MG63 (cell line): ENCODE measurements around the gene PARP1. TPM values are rescaled to one million over a fixed set of nuclear protein-coding genes. Genes with fewer than 3 reads are reported as not detected.

ENCODE experiments used
- DNase-seq: peaks from one replicate; pipeline ENCODE4 v3.0.0-alpha.2; 2020
- H3K27me3 ChIP-seq: fragments of 250-450 bp; sonication (Bioruptor Pico); 2 replicates; pipeline ENCODE4 v1.5.1; 2020; ENCODE audit warnings: mild to moderate bottlenecking, moderate library complexity
- H3K36me3 ChIP-seq: fragments of 250-450 bp; sonication (Bioruptor Pico); 2 replicates; pipeline ENCODE4 v1.5.1; 2020; ENCODE audit warnings: mild to moderate bottlenecking, moderate library complexity
- H3K4me3 ChIP-seq: fragments of 250-450 bp; sonication (Bioruptor Pico); 2 replicates; pipeline ENCODE4 v1.5.1; 2020; ENCODE audit warnings: mild to moderate bottlenecking, moderate library complexity
- H3K9me3 ChIP-seq: fragments of 250-450 bp; sonication (Bioruptor Pico); 2 replicates; pipeline ENCODE4 v1.5.1; 2020; ENCODE audit warnings: mild to moderate bottlenecking, moderate library complexity
- total RNA-seq: library from RNA; depleted of rRNA; stranded (reverse); fragments of >200 nt; shearing (Covaris generic); gene quantifications from 2 replicates; pipeline ENCODE4 v1.2.3, GENCODE V29; 2014; ENCODE audit warnings: low replicate concordance

Gene PARP1
- total RNA-seq, 1 experiment from 2014 or later, result 180 TPM

GRCh38 chr1:226419284-226420029 lies 11.6 kb upstream of the PARP1 start:
- no peak for DNase-seq
- Histone ChIP-seq H3K36me3 (no peaks in the 10 kb centered on the region), H3K4me3 (no peak overlapping the region), H3K9me3 (no peaks in the 10 kb centered on the region), H3K27me3 (no peaks in the 10 kb centered on the region; the same call in 1 of the 2 replicates)

GRCh38 chr1:226417830-226418546 lies 10.1 kb upstream of the PARP1 start:
- H3K27me3 ChIP-seq, result peaks cover 3% of the 10 kb centered on the region; the same call in 1 of the 2 replicates

GRCh38 chr1:226417350-226417749 lies 9.5 kb upstream of the PARP1 start:
- H3K4me3 ChIP-seq, result no peak overlapping the region
- H3K9me3 ChIP-seq, result no peaks in the 10 kb centered on the region
- peaks cover 3% of the 10 kb centered on the region; the same call in 1 of the 2 replicates for H3K27me3 ChIP-seq
- DNase-seq, result no peak
- no peaks in the 10 kb centered on the region for H3K36me3 ChIP-seq

More at GRCh38 chr1:226417830-226418546, 10.1 kb upstream of the PARP1 start:
- no peak for DNase-seq
- Histone ChIP-seq H3K36me3 (no peaks in the 10 kb centered on the region), H3K9me3 (no peaks in the 10 kb centered on the region), H3K4me3 (no peak overlapping the region)

- Histone ChIP-seq H3K36me3 (no peaks in the 10 kb centered on the region), H3K27me3 (peaks cover 3% of the 10 kb centered on the region; the same call in 1 of the 2 replicates)
Measured at GRCh38 chr1:226414098-226414698, 6.3 kb upstream of the PARP1 start.

GRCh38 chr1:226411619-226412018 lies 3.7 kb upstream of the PARP1 start:
- no peaks in the 10 kb centered on the region for H3K9me3 ChIP-seq
- peaks cover under 1% of the 10 kb centered on the region; the same call in 1 of the 2 replicates for H3K36me3 ChIP-seq
- H3K4me3 ChIP-seq, result no peak overlapping the region
- peaks cover 3% of the 10 kb centered on the region; the same call in 1 of the 2 replicates for H3K27me3 ChIP-seq
- DNase-seq, result no peak

More at GRCh38 chr1:226414098-226414698, 6.3 kb upstream of the PARP1 start:
- Histone ChIP-seq H3K9me3 (no peaks in the 10 kb centered on the region), H3K4me3 (no peak overlapping the region)
- DNase-seq, result no peak

GRCh38 chr1:226410958-226411357 lies 3.1 kb upstream of the PARP1 start:
- H3K27me3 ChIP-seq, result peaks cover 3% of the 10 kb centered on the region; the same call in 1 of the 2 replicates
- no peak for DNase-seq
- H3K4me3 ChIP-seq, result no peak overlapping the region
- H3K9me3 ChIP-seq, result no peaks in the 10 kb centered on the region
- peaks cover 2% of the 10 kb centered on the region; the same call in 1 of the 2 replicates for H3K36me3 ChIP-seq

- peaks cover 3% of the 10 kb centered on the region; the same call in 1 of the 2 replicates for H3K27me3 ChIP-seq
- no peak overlapping the region for H3K4me3 ChIP-seq
- peaks cover 6% of the 10 kb centered on the region; the same call in 1 of the 2 replicates for H3K36me3 ChIP-seq
- no peak for DNase-seq
- no peaks in the 10 kb centered on the region for H3K9me3 ChIP-seq
Measured at GRCh38 chr1:226409392-226409791, 1.5 kb upstream of the PARP1 start.

- Histone ChIP-seq H3K4me3 (peak overlapping the region; percentile 99), H3K27me3 (no peaks in the 10 kb centered on the region; the same call in 1 of the 2 replicates), H3K36me3 (peaks cover 12% of the 10 kb centered on the region), H3K9me3 (no peaks in the 10 kb centered on the region)
- DNase-seq, result no peak
Measured at GRCh38 chr1:226408285-226409184, 642 bp upstream of the PARP1 start.

- Histone ChIP-seq H3K36me3 (peaks cover 23% of the 10 kb centered on the region), H3K4me3 (peak overlapping the region; percentile 99), H3K27me3 (no peaks in the 10 kb centered on the region), H3K9me3 (no peaks in the 10 kb centered on the region)
- no peak for DNase-seq
Measured at GRCh38 chr1:226407199-226407496, 745 bp downstream of the PARP1 start.

- no peaks in the 10 kb centered on the region for H3K27me3 ChIP-seq
- H3K36me3 ChIP-seq, result peaks cover 30% of the 10 kb centered on the region
- peak; percentile 14 for DNase-seq
- no peaks in the 10 kb centered on the region for H3K9me3 ChIP-seq
- H3K4me3 ChIP-seq, result peak overlapping the region; percentile 99
Measured at GRCh38 chr1:226406401-226406881, 1.5 kb downstream of the PARP1 start.

GRCh38 chr1:226405411-226405988 lies 2.4 kb downstream of the PARP1 start:
- Histone ChIP-seq H3K36me3 (peaks cover 39% of the 10 kb centered on the region), H3K4me3 (no peak overlapping the region; the same call in 1 of the 2 replicates), H3K9me3 (no peaks in the 10 kb centered on the region), H3K27me3 (no peaks in the 10 kb centered on the region)
- DNase-seq, result no peak

GRCh38 chr1:226404904-226405222 lies 3.0 kb downstream of the PARP1 start:
- Histone ChIP-seq H3K9me3 (no peaks in the 10 kb centered on the region), H3K36me3 (peaks cover 46% of the 10 kb centered on the region), H3K27me3 (no peaks in the 10 kb centered on the region), H3K4me3 (no peak overlapping the region)
- DNase-seq, result no peak

GRCh38 chr1:226404063-226404903 lies 3.6 kb downstream of the PARP1 start:
- no peaks in the 10 kb centered on the region for H3K9me3 ChIP-seq
- H3K27me3 ChIP-seq, result no peaks in the 10 kb centered on the region
- peaks cover 52% of the 10 kb centered on the region for H3K36me3 ChIP-seq
- DNase-seq, result no peak
- no peak overlapping the region for H3K4me3 ChIP-seq

GRCh38 chr1:226403201-226404034 lies 4.5 kb downstream of the PARP1 start:
- Histone ChIP-seq H3K9me3 (no peaks in the 10 kb centered on the region), H3K4me3 (no peak overlapping the region), H3K36me3 (peaks cover 54% of the 10 kb centered on the region), H3K27me3 (no peaks in the 10 kb centered on the region)
- peak; percentile 34 for DNase-seq
